Keratinocyte (primary cell): ENCODE results near the gene OTX1. TPM values are rescaled to one million over a fixed set of nuclear protein-coding genes. Genes with fewer than 3 reads are reported as not detected.
"Not testable (repeated sequence)": the region's sequence is repeated elsewhere in the genome, so short reads cannot be mapped to it uniquely, and the experiment has no call there.

ENCODE experiments used
- DNase-seq: peaks from one replicate; pipeline ENCODE4 v3.0.0-alpha.2; 2011; ENCODE audit warnings: low read depth, missing footprints, low spot score
- FAIRE-seq: peaks from 2 replicates; lab custom pipeline; 2011; peaks lifted over from hg19 to GRCh38; lab: Jason Lieb, UNC
- H2AFZ ChIP-seq: 2 replicates; pipeline ENCODE4 v1.6.0; 2012; ENCODE audit warnings: low read length, control low read depth, inconsistent platforms; ENCODE audit not compliant: control insufficient read depth
- H3K27ac ChIP-seq: 2 replicates; pipeline ENCODE4 v1.5.1; 2011; ENCODE audit warnings: low read length; ENCODE audit not compliant: control insufficient read depth, insufficient read depth
- H3K27me3 ChIP-seq: 3 replicates; pipeline ENCODE4 v1.6.0; 2011; ENCODE audit warnings: low read length; ENCODE audit not compliant: control insufficient read depth, insufficient read depth; ENCODE audit errors: extremely low read depth
- H3K36me3 ChIP-seq, 2 experiments: 2 replicates in 1 of 2; 3 replicates in 1 of 2; pipeline ENCODE4 v1.5.1; 2011; ENCODE audit warnings: low read length in 2 of 2, mild to moderate bottlenecking in 1 of 2; ENCODE audit not compliant: control insufficient read depth in 2 of 2, insufficient read depth in 2 of 2; ENCODE audit errors: extremely low read depth in 1 of 2
- H3K4me1 ChIP-seq: 3 replicates; pipeline ENCODE4 v1.5.1; 2011; ENCODE audit warnings: low read length; ENCODE audit not compliant: control insufficient read depth, insufficient read depth; ENCODE audit errors: extremely low read depth
- H3K4me2 ChIP-seq: 3 replicates; pipeline ENCODE4 v1.6.0; 2011; ENCODE audit warnings: low read depth, low read length; ENCODE audit not compliant: control insufficient read depth, insufficient read depth; ENCODE audit errors: extremely low read depth
- H3K4me3 ChIP-seq, 3 experiments: fragments of 200-600 bp in 1 of 3; sonication (generic) in 1 of 3; 2 replicates in 2 of 3; 3 replicates in 1 of 3; pipeline ENCODE4 v1.5.1; 2011 to 2016; ENCODE audit warnings: low read length in 3 of 3, mild to moderate bottlenecking in 3 of 3, control low read depth in 2 of 3, inconsistent platforms in 1 of 3, low read depth in 1 of 3, mixed read lengths in 1 of 3, mixed run types in 1 of 3, moderate library complexity in 1 of 3; ENCODE audit not compliant: control insufficient read depth in 2 of 3, insufficient read depth in 2 of 3; ENCODE audit errors: extremely low read depth in 1 of 3
- H3K79me2 ChIP-seq: 2 replicates; pipeline ENCODE4 v1.6.0; 2012; ENCODE audit warnings: low read length; ENCODE audit not compliant: control insufficient read depth, insufficient read depth
- H3K9ac ChIP-seq: 3 replicates; pipeline ENCODE4 v1.6.0; 2011; ENCODE audit warnings: low read length; ENCODE audit not compliant: control insufficient read depth, insufficient read depth; ENCODE audit errors: extremely low read depth
- H3K9me1 ChIP-seq: 3 replicates; pipeline ENCODE4 v1.6.0; 2011; ENCODE audit warnings: low read length; ENCODE audit not compliant: control insufficient read depth, insufficient read depth; ENCODE audit errors: extremely low read depth
- H3K9me3 ChIP-seq: 2 replicates; pipeline ENCODE4 v1.5.1; 2012; ENCODE audit warnings: low read depth, low read length; ENCODE audit not compliant: control insufficient read depth
- H4K20me1 ChIP-seq: 3 replicates; pipeline ENCODE4 v1.6.0; 2011; ENCODE audit warnings: low read length; ENCODE audit not compliant: control insufficient read depth, insufficient read depth; ENCODE audit errors: extremely low read depth
- CTCF ChIP-seq, 3 experiments: IDR thresholded peaks in 1 of 3; conservative IDR thresholded peaks in 1 of 3; optimal IDR thresholded peaks in 1 of 3; 2 replicates in 2 of 3; 3 replicates in 1 of 3; pipeline versions ENCODE3 to v1.5.1; 2011; ENCODE audit warnings: low read length in 3 of 3, mild to moderate bottlenecking in 3 of 3, moderate library complexity in 2 of 3, control low read depth in 1 of 3, inconsistent platforms in 1 of 3; ENCODE audit not compliant: insufficient read depth in 2 of 3; ENCODE audit errors: extremely low read depth in 1 of 3
- EZH2 ChIP-seq: IDR thresholded peaks from one replicate; pipeline ENCODE4 v1.6.1; 2012; ENCODE audit warnings: inconsistent platforms, mild to moderate bottlenecking, low read length, moderate library complexity
- dilution Hi-C: fragments of 300-500 bp; cut with MboI; formaldehyde crosslinking; loops from one replicate; pipeline ENCODE4 v1.7.0; 2020; ENCODE audit warnings: low sequenced_read_pairs; ENCODE audit not compliant: extremely low pct_ligation_motif_present
- polyA plus RNA-seq, 5 experiments: library from polyadenylated mRNA; depleted of rRNA in 3 of 5; stranded (reverse) in 3 of 5; stranded (forward) in 1 of 5; unstranded in 1 of 5; fragments of >200 nt; gene quantifications; 1 replicate in 1 of 5; 2 replicates in 3 of 5; 3 replicates in 1 of 5; pipeline versions ENCODE4 v1.2.1 to v1.2.3, GENCODE V29; 2011 to 2012; ENCODE audit warnings: missing spikeins in 2 of 5, low read depth in 1 of 5, low replicate concordance in 1 of 5

OTX1 gene
- polyA plus RNA-seq, 1 donor (not counting 4 experiments of a cell fraction or from before 2014, with no cell fraction given) = 0.28 TPM

- Histone ChIP-seq H3K36me3 (peaks cover 0 to 5% of the 10 kb centered on the region in 2 experiments), H2AFZ (no peak overlapping the region), H3K9me3 (no peaks in the 10 kb centered on the region), H3K79me2 (no peaks in the 10 kb centered on the region), H3K9me1 (no peaks in the 10 kb centered on the region), H3K4me3 (no peak overlapping the region), H3K27ac (no peak overlapping the region), H3K4me1 (no peaks in the 10 kb centered on the region), H3K4me2 (no peak overlapping the region), H3K9ac (no peak overlapping the region), H3K27me3 (no peaks in the 10 kb centered on the region), H4K20me1 (no peaks in the 10 kb centered on the region)
- FAIRE-seq (no peak), DNase-seq (no peak)
- TF ChIP-seq CTCF (optimal IDR thresholded peaks at IDR 0.05 in 1 of 3, IDR thresholded peaks at IDR 0.05 in 1 of 3, conservative IDR thresholded peaks at IDR 0.05 in 1 of 3; ENCODE audit: extremely low read depth in 1 of 3, insufficient read depth in 2 of 3, low read length in 3 of 3) (no peak), EZH2 (no peak)
- dilution Hi-C loops = no loop called here
These were observed 32.2 kb upstream of the OTX1 start for GRCh38 chr2:63018439-63018838.

GRCh38 chr2:63019686-63020085, 30.9 kb upstream of the OTX1 start:
- H3K4me2 ChIP-seq, H3K27ac ChIP-seq, H3K27me3 ChIP-seq, H3K79me2 ChIP-seq, dilution Hi-C loops, H3K9me1 ChIP-seq, H3K4me1 ChIP-seq, H3K9ac ChIP-seq, H3K36me3 ChIP-seq, H3K4me3 ChIP-seq, H3K9me3 ChIP-seq, H2AFZ ChIP-seq, H4K20me1 ChIP-seq, DNase-seq, FAIRE-seq: not testable (repeated sequence)

GRCh38 chr2:63023444-63023843, 27.2 kb upstream of the OTX1 start:
- Histone ChIP-seq H3K27me3 (no peaks in the 10 kb centered on the region), H4K20me1 (no peaks in the 10 kb centered on the region), H3K9ac (no peak overlapping the region), H3K9me1 (no peaks in the 10 kb centered on the region), H3K4me2 (no peak overlapping the region), H3K9me3 (no peaks in the 10 kb centered on the region), H2AFZ (no peak overlapping the region), H3K36me3 (peaks cover 3% of the 10 kb centered on the region in 2 experiments), H3K4me1 (no peaks in the 10 kb centered on the region), H3K27ac (no peak overlapping the region), H3K4me3 (no peak overlapping the region), H3K79me2 (no peaks in the 10 kb centered on the region)
- TF ChIP-seq EZH2 = no peak
- peak in 2 of 3 experiments; percentile 54 to 60 for TF ChIP-seq CTCF (optimal IDR thresholded peaks at IDR 0.05 in 1 of 3, IDR thresholded peaks at IDR 0.05 in 1 of 3, conservative IDR thresholded peaks at IDR 0.05 in 1 of 3; ENCODE audit: extremely low read depth in 1 of 3, insufficient read depth in 2 of 3, low read length in 3 of 3)
- DNase-seq (no peak), FAIRE-seq (no peak)
- dilution Hi-C loops = no loop called here
